SK-N-SH treated with all-trans-retinoic acid at 6 μM for 48 hours (cell line): ENCODE data around the gene PIAS1.
"Not testable (repeated sequence)": the region's sequence is repeated elsewhere in the genome, so short reads cannot be mapped to it uniquely, and the experiment has no call there.

Experiments
- CSDC2 ChIP-seq: fragments of 250-450 bp; sonication (Bioruptor Pico); IDR thresholded peaks from 2 replicates; pipeline ENCODE4 v1.5.0; 2020; ENCODE audit warnings: mild to moderate bottlenecking, moderate library complexity
- ESRRG ChIP-seq: fragments of 250-450 bp; sonication (Bioruptor Pico); IDR thresholded peaks from 2 replicates; pipeline ENCODE4 v1.6.1; 2021; ENCODE audit warnings: mild to moderate bottlenecking
- SNAI2 ChIP-seq: fragments of 250-450 bp; sonication (Bioruptor Pico); IDR thresholded peaks from 2 replicates; pipeline ENCODE4 v1.5.0; 2020; ENCODE audit warnings: mild to moderate bottlenecking, moderate library complexity
- ZC3H10 ChIP-seq: fragments of 250-450 bp; sonication (Bioruptor Pico); IDR thresholded peaks from 2 replicates; pipeline ENCODE4 v1.5.1; 2021; ENCODE audit warnings: mild to moderate bottlenecking, moderate library complexity
- ZFP30 ChIP-seq: fragments of 450-650 bp; formaldehyde crosslinking; IDR thresholded peaks from 2 replicates; pipeline ENCODE4 v1.5.0; 2022; ENCODE audit warnings: mild to moderate bottlenecking, moderate library complexity
- TF ChIP-seq, protein P1 (sequence below): fragments of 250-450 bp; sonication (Bioruptor Pico); IDR thresholded peaks from 2 replicates; pipeline ENCODE4 v1.5.1; 2020; ENCODE audit warnings: low read depth, mild to moderate bottlenecking, moderate library complexity
- TF ChIP-seq, protein P2 (sequence below): fragments of 250-450 bp; sonication (Bioruptor Pico); IDR thresholded peaks from 2 replicates; pipeline ENCODE4 v1.8.0; 2020; ENCODE audit warnings: mild to moderate bottlenecking, moderate library complexity, borderline replicate concordance

DNA sequence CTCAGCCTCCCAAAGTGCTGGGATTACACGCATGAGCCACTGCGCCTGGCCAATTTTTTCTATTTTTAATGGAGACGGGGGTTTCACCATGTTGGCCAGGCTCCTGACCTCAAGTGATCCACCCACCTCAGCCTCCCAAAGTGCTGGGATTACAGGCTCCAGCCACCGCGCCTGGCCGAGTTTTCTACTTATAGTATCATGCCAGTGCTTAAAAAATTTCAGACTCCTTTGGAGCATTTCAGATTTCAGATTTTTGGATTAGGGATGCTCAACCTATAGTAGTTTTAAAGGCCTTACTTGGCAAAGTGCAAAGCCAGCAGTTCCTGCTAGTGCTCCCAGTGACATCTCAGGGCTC lies 159.4 kb downstream of the PIAS1 start:
- TF ChIP-seq, protein P1, sequence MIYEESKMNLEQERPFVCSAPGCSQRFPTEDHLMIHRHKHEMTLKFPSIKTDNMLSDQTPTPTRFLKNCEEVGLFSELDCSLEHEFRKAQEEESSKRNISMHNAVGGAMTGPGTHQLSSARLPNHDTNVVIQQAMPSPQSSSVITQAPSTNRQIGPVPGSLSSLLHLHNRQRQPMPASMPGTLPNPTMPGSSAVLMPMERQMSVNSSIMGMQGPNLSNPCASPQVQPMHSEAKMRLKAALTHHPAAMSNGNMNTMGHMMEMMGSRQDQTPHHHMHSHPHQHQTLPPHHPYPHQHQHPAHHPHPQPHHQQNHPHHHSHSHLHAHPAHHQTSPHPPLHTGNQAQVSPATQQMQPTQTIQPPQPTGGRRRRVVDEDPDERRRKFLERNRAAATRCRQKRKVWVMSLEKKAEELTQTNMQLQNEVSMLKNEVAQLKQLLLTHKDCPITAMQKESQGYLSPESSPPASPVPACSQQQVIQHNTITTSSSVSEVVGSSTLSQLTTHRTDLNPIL = not testable (repeated sequence)
- not testable (repeated sequence) for TF ChIP-seq SNAI2 (CRISPR knock-in tag); CSDC2 (CRISPR knock-in tag); ZC3H10 (CRISPR knock-in tag); ESRRG (CRISPR knock-in tag); ZFP30
- TF ChIP-seq, protein P2, sequence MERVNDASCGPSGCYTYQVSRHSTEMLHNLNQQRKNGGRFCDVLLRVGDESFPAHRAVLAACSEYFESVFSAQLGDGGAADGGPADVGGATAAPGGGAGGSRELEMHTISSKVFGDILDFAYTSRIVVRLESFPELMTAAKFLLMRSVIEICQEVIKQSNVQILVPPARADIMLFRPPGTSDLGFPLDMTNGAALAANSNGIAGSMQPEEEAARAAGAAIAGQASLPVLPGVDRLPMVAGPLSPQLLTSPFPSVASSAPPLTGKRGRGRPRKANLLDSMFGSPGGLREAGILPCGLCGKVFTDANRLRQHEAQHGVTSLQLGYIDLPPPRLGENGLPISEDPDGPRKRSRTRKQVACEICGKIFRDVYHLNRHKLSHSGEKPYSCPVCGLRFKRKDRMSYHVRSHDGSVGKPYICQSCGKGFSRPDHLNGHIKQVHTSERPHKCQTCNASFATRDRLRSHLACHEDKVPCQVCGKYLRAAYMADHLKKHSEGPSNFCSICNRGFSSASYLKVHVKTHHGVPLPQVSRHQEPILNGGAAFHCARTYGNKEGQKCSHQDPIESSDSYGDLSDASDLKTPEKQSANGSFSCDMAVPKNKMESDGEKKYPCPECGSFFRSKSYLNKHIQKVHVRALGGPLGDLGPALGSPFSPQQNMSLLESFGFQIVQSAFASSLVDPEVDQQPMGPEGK (CRISPR knock-in tag) = not testable (repeated sequence)
